ENCODE data around the gene CHAC1. TPM values are rescaled to one million over a fixed set of nuclear protein-coding genes. Genes with fewer than 3 reads are reported as not detected.

Gene CHAC1
- total and polyA plus RNA-seq, 2 donors: 0.42 to 1.8 TPM

GRCh38 chr15:41004490-41004889 lies 51.2 kb downstream of the CHAC1 start:
- no peak overlapping the region for H3K27ac ChIP-seq (ENCODE audit: low read depth)
- whole genome bisulfite sequencing: 84% methylated on average over 3 of the region's 3 CpGs
- H3K4me1 ChIP-seq (ENCODE audit: insufficient read depth): no peaks in the 10 kb centered on the region
- no peaks in the 10 kb centered on the region for H3K36me3 ChIP-seq (ENCODE audit: insufficient read depth)
- no peak overlapping the region for H3K4me3 ChIP-seq (ENCODE audit: low read depth, low read length)
- no peak for DNase-seq (ENCODE audit: extremely low spot score)

Small RNAs within 50 kb of the gene (small RNA-seq; reads per million reads assigned to genes)
- gene ISCA1P4: not detected

Other genes with a start within 250 kb of the CHAC1 start
- 13.0 TPM for gene RMDN3, start 198.2 kb upstream of the CHAC1 start, total RNA-seq
- gene RMDN3, start 198.2 kb upstream of the CHAC1 start, polyA plus RNA-seq: 35.2 TPM
- 2.9 TPM for gene GCHFR, start 189.4 kb upstream of the CHAC1 start, total RNA-seq
- gene GCHFR, start 189.4 kb upstream of the CHAC1 start, polyA plus RNA-seq: 28.7 TPM
- 0.11 TPM for gene C15orf62, start 183.5 kb upstream of the CHAC1 start, total RNA-seq
- 1.2 TPM for gene C15orf62, start 183.5 kb upstream of the CHAC1 start, polyA plus RNA-seq
- 20.3 TPM for gene ZFYVE19, start 146.4 kb upstream of the CHAC1 start, total RNA-seq
- 26.4 TPM for gene ZFYVE19, start 146.4 kb upstream of the CHAC1 start, polyA plus RNA-seq
- gene DNAJC17, start 146.0 kb upstream of the CHAC1 start, total RNA-seq: 17.9 TPM
- gene DNAJC17, start 146.0 kb upstream of the CHAC1 start, polyA plus RNA-seq: 45.6 TPM
- not detected for gene PPP1R14D, start 124.8 kb upstream of the CHAC1 start, total RNA-seq
- not detected for gene PPP1R14D, start 124.8 kb upstream of the CHAC1 start, polyA plus RNA-seq
- 31.4 TPM for gene SPINT1, start 109.4 kb upstream of the CHAC1 start, total RNA-seq
- gene SPINT1, start 109.4 kb upstream of the CHAC1 start, polyA plus RNA-seq: 17.4 TPM
- gene RHOV, start 79.2 kb upstream of the CHAC1 start, total RNA-seq: 9.3 TPM
- gene RHOV, start 79.2 kb upstream of the CHAC1 start, polyA plus RNA-seq: 4.0 TPM
- gene VPS18, start 59.0 kb upstream of the CHAC1 start, total RNA-seq: 15.1 TPM
- 19.3 TPM for gene VPS18, start 59.0 kb upstream of the CHAC1 start, polyA plus RNA-seq
- gene DLL4, start 24.1 kb upstream of the CHAC1 start, total RNA-seq: 11.8 TPM
- gene DLL4, start 24.1 kb upstream of the CHAC1 start, polyA plus RNA-seq: 11.2 TPM
- 36.6 TPM for gene INO80, start 162.8 kb downstream of the CHAC1 start, total RNA-seq
- gene INO80, start 162.8 kb downstream of the CHAC1 start, polyA plus RNA-seq: 16.1 TPM